ELR (cell line): ENCODE measurements around the gene ANKRD36C.
A peak's percentile ranks its signal among the peaks of the same experiment; 100 is the strongest.
"Not testable (repeated sequence)": the region's sequence is repeated elsewhere in the genome, so short reads cannot be mapped to it uniquely, and the experiment has no call there.

Source experiments
- DNase-seq: peaks from one replicate; pipeline ENCODE4 v3.0.0-alpha.2; 2015; ENCODE audit warnings: low read depth

Gene ANKRD36C

GRCh38 chr2:95991351-95992094, at the start of gene ANKRD36C:
Gene ANKRD36C, minus strand, starts transcription at chr2:95991824. Its CDS starts 116 bp downstream, at chr2:95991708.
- peak; percentile 44 for DNase-seq

DNA sequence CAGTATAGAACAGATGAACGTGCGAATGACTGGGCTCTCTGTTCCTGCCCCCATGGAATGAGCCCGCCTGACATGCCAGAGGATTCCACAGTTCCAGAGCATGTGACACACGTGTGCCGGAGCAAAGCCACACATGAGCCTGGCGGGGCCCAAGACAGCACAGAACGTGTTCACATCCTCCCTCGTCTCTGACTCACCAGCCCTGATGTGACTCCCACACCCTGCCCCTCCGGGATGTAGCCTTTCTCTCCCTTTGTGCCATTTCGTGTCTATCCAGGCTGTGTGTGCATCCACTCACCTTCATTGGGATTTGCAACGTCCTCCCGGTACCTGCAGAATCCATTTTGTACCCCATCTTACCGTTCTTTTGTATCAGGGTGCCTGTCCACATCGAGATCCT, 43.9 kb upstream of the ANKRD36C start:
- not testable (repeated sequence) for DNase-seq

- DNase-seq, result not testable (repeated sequence)
Observed at GRCh38 chr2:96034792-96035191, 43.2 kb upstream of the ANKRD36C start, which contains the start of gene GPAT2. Gene GPAT2, minus strand, starts transcription at chr2:96034916. Its CDS starts 2,557 bp downstream, at chr2:96032359.

GRCh38 chr2:96033997-96034396, 42.4 kb upstream of the ANKRD36C start:
- DNase-seq, result not testable (repeated sequence)

- DNase-seq, result not testable (repeated sequence)
Observed at GRCh38 chr2:96027725-96028325, 36.2 kb upstream of the ANKRD36C start.

- not testable (repeated sequence) for DNase-seq
Observed at GRCh38 chr2:96025755-96026154, 34.1 kb upstream of the ANKRD36C start.

DNA sequence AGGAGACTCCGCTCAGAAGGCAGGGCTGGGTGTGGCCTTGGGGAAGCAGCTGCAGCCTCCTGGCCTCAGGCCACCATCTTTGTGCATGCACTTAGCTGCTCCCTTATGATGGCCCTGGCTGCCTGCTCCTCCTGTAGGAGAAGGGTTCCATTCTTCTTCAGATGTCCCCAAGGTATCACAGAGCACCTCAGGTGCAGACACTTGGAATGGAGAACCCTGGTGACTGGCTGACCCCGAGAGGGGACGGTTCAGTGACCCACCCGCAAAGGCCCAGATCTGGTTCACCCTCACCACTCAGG, 33.5 kb upstream of the ANKRD36C start:
- no peak for DNase-seq

GRCh38 chr2:96024336-96025193, 32.9 kb upstream of the ANKRD36C start:
- DNase-seq, result no peak

DNA sequence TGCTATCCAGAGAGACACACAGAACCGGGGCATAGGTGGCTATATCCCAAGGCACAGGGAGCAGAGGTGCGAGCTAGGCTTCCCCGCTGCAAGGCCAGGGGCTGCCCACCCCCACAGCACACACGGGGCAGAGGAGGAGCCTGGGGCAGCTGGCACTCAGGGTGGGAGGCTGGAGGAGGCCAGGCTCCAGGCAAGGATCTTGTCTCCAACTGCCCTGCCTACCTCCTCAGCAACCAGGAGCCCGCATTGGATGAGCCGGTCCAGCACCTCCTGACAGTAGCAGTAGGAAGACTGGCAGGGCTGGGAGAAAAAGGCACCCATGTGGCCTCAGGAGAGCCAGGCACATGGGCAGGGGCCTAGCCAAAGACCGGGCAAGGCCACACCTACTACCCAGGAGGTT, 32.1 kb upstream of the ANKRD36C start:
- DNase-seq, result not testable (repeated sequence)

DNA sequence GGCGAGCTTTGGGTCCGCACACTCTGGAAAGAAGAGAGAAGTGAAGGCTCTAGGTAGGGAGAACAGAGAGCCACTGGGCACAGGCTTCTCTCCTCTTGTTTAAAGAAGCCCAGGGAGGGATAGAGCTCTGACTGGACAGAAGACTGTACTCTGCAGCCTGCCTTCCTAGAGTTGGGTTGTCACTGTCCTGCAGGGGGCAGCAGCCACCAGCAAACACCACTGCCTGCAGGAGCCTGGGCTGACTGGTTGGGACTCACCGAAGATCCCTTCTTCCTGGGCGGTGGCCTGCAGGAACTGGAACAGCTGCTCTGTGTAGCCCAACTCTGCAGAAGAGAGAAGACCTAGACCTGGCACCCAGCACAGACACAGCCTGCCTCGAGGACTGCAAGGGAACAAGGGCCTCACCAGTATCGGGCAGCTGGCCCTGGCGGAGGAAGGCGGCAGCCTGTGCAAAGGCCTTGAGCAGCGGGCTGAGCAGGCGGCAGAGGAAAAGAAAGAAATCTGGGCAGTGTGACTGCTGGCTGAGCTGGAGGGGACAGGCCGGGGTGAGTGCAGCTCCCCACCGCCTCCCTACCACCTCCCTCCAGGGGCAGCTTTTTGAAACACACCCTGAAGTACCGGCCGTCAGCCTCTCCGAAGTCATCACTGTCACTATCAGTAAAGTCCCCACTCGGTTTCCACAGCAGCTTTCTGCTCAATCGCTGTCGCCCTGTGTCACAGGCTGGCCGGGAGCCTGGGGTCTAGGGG, 31.2 kb upstream of the ANKRD36C start:
- DNase-seq, result peak; percentile 78

GRCh38 chr2:96022126-96022525, 30.5 kb upstream of the ANKRD36C start:
- DNase-seq, result not testable (repeated sequence)

GRCh38 chr2:96021142-96021541, 29.5 kb upstream of the ANKRD36C start:
- not testable (repeated sequence) for DNase-seq

DNA sequence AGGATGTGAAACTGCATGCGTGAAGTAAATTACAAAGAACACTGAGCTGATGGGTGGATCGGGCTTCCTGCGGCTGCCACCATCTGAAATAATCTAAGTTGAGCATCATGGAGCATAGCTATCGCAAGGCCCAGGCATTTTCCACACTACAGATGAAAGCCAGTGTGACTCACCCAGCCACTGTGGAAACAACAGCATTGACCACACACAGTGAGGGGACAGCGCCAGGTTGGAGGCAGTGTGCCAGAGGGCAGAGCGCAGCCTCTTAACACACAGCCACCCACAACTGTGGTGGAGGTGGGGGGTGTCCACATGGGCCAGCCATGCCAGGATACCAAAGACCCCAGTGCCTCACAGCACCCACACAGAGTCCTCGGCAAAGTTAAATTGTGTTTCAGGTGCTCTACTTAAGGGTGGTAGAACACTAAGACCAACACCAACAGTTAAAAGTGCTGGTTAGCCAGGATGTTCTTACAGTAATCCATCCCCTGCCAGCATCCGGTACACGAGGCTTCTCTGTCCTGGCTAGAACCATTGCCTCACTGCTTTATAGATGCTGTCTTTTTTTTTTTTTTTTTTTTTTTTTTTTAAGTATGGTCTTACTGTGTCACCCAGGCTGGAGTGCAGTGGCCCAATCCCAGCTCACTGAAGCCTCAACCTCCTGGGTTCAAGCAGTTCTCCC, 28.4 kb upstream of the ANKRD36C start:
- not testable (repeated sequence) for DNase-seq

DNA sequence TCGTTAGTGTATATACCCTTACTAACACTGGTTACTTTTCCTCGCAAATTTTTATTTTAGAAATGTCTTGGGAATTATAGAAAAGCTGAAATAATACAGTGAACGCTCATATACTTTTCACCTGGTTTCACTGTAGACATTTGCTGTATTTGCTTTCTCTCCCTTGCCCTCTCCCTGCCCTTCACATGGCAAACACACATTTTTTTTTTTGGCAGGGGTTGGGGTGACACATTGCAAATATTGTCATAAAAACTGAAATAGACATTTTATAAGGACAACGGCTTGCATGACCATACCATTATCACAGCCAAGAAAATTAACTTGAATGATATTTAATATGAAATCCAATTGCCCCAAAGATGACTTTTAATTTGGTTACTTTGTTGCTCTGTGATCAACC, 24.7 kb upstream of the ANKRD36C start:
- not testable (repeated sequence) for DNase-seq

DNA sequence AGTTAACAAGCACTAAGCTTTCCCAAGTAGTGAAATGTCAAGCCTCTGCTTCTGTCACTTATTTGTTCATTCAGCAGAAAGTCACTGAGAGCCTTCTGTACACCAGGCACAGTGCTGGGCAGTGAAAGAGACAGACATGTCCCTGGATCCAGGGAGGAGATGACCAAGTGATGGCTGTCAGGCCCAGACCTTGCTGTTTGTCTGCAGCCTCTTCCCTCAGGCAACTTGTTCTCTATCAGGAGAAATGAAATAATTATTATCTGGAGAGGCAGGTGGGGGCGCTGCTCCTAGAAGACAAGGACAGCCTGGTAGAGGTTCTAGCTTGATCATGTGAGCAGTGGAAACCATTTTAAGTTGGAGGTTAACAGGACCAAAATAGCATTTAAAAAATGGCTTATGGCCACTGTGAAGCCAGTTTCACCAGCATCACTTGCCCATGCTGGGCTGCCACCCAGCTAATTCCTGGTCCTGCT, 21.2 kb upstream of the ANKRD36C start:
- not testable (repeated sequence) for DNase-seq

GRCh38 chr2:96012086-96012791, 20.6 kb upstream of the ANKRD36C start:
- not testable (repeated sequence) for DNase-seq

GRCh38 chr2:96011129-96011455, 19.5 kb upstream of the ANKRD36C start:
- peak; percentile 46 for DNase-seq

DNA sequence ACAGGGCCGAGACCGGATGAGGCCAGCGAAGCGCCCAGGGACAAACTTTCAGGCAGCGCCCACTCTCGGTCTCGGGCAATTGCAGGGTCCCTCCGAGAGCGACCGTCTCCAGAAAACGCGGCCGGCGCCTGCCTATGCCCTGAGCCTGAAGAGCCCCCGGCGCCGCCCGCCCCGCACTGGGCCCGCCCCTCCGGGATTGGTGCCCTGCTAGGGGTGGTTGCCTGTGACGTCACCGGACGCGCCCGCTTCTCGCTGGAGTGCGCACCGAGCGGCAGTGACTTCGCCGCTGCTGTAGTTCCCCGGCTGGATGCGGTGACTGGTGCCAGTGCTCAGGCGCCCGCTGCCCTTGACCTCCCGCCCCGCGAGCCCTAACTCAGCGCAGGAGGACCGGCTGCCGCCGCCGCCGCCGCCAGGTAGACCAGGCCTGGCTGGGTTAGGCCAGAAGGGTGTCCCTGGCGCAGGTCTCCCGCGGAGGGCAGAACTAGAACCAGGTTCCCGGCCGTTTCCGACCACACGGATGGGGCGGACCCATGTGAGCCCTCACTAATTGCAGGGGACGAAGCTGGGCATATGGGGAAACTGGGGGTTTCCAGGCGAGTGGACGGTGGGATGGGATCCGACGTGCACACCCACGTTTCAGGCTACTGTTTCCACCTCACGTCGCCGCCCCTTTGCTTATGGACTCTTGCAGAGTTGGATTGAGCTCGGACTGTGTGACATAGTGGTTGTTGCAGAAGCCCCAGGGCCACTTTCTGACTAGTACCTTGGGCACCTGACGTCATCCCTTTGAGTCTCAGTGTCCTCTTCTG, 18.9 kb upstream of the ANKRD36C start:
- peak; percentile 86 for DNase-seq

DNA sequence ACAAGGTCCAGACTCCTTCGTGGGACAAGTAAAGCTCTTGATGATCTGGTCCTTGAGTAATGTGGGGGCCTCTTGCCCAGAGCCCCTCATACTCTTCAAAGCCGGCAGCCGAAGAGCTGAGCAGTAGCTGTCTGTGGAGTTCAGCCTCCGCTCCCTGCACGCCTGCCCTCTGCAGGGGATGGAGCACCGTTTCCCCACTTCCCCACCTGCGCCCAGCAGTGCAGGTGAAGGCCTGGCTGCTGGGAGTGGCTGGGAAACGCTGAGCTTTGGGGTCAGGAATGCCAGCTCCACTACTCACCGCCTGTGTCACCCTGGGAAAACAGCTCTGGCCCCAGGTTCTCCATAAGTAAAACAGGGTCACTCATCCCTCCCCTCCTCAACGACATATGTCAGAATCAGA, 18.2 kb upstream of the ANKRD36C start:
- not testable (repeated sequence) for DNase-seq

DNA sequence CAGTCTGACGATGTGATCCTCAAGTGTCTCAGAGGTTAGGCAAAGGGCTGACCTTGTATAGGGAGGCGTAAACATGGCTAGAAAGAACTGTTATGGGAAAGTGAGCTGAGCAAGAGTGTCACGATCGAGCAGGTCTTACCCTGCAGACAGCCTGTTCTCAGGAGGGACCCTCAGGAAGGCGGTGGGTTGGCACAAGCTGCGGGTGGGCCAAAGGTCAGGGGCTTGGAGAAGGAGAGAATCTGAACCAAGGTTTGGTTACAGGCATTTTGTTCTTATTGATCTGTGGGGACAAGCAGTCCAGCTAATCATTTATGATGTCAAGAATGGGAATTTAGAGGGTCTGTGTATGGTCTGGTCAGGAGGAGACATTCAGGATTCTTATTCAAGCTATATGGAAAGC, 16.4 kb upstream of the ANKRD36C start:
- not testable (repeated sequence) for DNase-seq
